ENCODE measurements around the gene SYT2.

SYT2 gene

GRCh38 chr1:202689493-202690342 lies 20.5 kb downstream of the SYT2 start:
- H3K4me3 Mint-ChIP-seq, result no peak overlapping the region
- peaks cover 2% of the 10 kb centered on the region for H3K36me3 Mint-ChIP-seq
- H3K4me1 Mint-ChIP-seq (ENCODE audit: low read depth), result no peaks in the 10 kb centered on the region
- peaks cover 16% of the 10 kb centered on the region for H3K27me3 Mint-ChIP-seq
- H3K9me3 Mint-ChIP-seq (ENCODE audit: low read depth), result peaks cover 5% of the 10 kb centered on the region
- H3K27ac Mint-ChIP-seq, result no peak overlapping the region

GRCh38 chr1:202689082-202689481 lies 21.2 kb downstream of the SYT2 start:
- no peak overlapping the region for H3K27ac Mint-ChIP-seq
- no peaks in the 10 kb centered on the region for H3K4me1 Mint-ChIP-seq (ENCODE audit: low read depth)
- peaks cover 15% of the 10 kb centered on the region for H3K27me3 Mint-ChIP-seq
- no peak overlapping the region for H3K4me3 Mint-ChIP-seq
- H3K36me3 Mint-ChIP-seq, result peaks cover 2% of the 10 kb centered on the region
- H3K9me3 Mint-ChIP-seq (ENCODE audit: low read depth), result peaks cover 5% of the 10 kb centered on the region

- peaks cover 5% of the 10 kb centered on the region for H3K9me3 Mint-ChIP-seq (ENCODE audit: low read depth)
- peaks cover 2% of the 10 kb centered on the region for H3K36me3 Mint-ChIP-seq
- H3K27ac Mint-ChIP-seq, result no peak overlapping the region
- H3K27me3 Mint-ChIP-seq, result peaks cover 11% of the 10 kb centered on the region
- no peak overlapping the region for H3K4me3 Mint-ChIP-seq
- no peaks in the 10 kb centered on the region for H3K4me1 Mint-ChIP-seq (ENCODE audit: low read depth)
Measured at GRCh38 chr1:202688401-202688800, 21.9 kb downstream of the SYT2 start.

- no peaks in the 10 kb centered on the region for H3K4me1 Mint-ChIP-seq (ENCODE audit: low read depth)
- no peak overlapping the region for H3K27ac Mint-ChIP-seq
- no peaks in the 10 kb centered on the region for H3K9me3 Mint-ChIP-seq (ENCODE audit: low read depth)
- peaks cover 7% of the 10 kb centered on the region for H3K27me3 Mint-ChIP-seq
- no peaks in the 10 kb centered on the region for H3K36me3 Mint-ChIP-seq
- H3K4me3 Mint-ChIP-seq, result no peak overlapping the region
Measured at GRCh38 chr1:202687798-202688197, 22.5 kb downstream of the SYT2 start.

DNA sequence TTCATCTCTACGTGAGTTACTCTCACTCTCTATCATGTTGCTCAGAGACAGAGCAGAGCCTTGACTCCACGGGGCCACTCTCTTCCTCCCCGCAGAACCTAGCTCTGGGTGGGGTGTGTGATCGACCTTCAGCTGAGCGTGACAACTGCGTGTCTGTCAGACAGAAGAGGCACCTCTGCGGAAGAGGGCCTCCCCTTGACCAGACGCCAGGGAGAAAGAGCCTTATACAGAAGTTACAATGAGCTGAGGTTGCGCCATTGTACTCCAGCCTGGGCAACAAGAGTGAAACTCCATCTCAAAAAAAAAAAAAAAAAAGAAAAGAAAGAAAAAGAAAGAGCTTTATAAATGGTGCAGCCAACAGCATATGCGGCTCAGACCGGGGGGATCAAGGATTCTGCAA lies 22.9 kb downstream of the SYT2 start:
- no peaks in the 10 kb centered on the region for H3K9me3 Mint-ChIP-seq (ENCODE audit: low read depth)
- peaks cover 7% of the 10 kb centered on the region for H3K27me3 Mint-ChIP-seq
- no peaks in the 10 kb centered on the region for H3K4me1 Mint-ChIP-seq (ENCODE audit: low read depth)
- no peak overlapping the region for H3K27ac Mint-ChIP-seq
- H3K36me3 Mint-ChIP-seq, result no peaks in the 10 kb centered on the region
- H3K4me3 Mint-ChIP-seq, result no peak overlapping the region

DNA sequence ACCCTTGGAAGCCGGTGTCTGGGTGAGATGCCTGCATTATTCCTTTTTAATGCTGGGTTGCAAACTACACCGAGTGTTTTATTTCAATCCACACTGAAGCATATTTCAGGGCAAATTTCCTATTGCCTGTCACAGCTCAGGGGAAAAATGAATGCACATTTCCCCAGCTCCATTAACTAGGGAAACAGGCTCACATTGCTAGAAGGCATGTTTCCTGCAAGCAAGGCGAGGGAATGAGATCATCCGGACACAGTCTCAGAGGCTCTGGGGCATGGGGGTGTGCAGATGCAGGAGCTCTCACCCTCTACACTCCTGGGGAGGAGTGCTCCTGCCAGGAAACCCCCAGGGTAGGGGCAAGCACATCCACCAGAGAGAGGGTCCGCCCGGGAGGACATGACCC lies 24.6 kb downstream of the SYT2 start:
- H3K27ac Mint-ChIP-seq, result no peak overlapping the region
- H3K4me1 Mint-ChIP-seq (ENCODE audit: low read depth), result no peaks in the 10 kb centered on the region
- no peaks in the 10 kb centered on the region for H3K9me3 Mint-ChIP-seq (ENCODE audit: low read depth)
- H3K27me3 Mint-ChIP-seq, result peaks cover 7% of the 10 kb centered on the region
- H3K36me3 Mint-ChIP-seq, result no peaks in the 10 kb centered on the region
- H3K4me3 Mint-ChIP-seq, result no peak overlapping the region

DNA sequence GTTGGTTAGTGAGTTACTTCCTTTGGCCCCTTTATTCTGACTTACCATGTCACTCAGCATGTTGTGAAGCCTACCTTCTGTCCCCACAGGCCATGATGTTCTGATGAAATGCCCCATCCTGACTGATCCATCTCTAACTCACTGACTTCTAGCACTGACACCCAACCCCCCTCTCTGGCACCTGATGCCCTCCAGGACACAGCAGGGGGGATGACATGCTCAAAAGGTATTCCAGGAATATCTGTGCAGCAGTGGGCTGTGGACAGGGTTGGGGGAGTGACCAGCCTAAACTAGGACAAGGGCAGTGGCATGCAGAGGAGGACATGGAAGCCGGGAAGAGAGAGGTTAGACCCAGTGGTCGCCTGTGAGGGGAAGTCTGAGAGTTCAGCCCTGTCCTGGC lies 25.5 kb downstream of the SYT2 start:
- no peaks in the 10 kb centered on the region for H3K4me1 Mint-ChIP-seq (ENCODE audit: low read depth)
- H3K9me3 Mint-ChIP-seq (ENCODE audit: low read depth), result no peaks in the 10 kb centered on the region
- H3K36me3 Mint-ChIP-seq, result peaks cover 2% of the 10 kb centered on the region
- H3K4me3 Mint-ChIP-seq, result no peak overlapping the region
- H3K27me3 Mint-ChIP-seq, result peaks cover 10% of the 10 kb centered on the region
- H3K27ac Mint-ChIP-seq, result no peak overlapping the region

DNA sequence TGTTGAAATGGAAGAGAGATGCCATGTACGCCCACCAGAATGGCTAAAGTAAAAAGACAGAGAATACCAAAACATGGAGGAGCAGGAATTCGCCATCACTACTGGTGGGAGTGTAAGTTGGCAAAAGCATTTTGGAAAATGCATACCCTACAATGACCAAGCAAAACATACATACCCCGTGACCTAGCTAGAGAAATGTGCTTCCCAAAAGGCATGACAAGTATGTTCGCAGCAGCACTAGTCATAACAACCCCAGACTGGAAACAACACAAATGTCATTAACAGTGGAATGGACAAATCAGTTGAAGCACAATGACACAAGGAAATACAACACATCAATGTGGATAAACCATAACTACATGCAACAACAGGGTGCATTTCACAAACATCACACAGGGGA lies 27.2 kb downstream of the SYT2 start:
- Mint-ChIP-seq H3K4me1 (ENCODE audit: low read depth) (no peaks in the 10 kb centered on the region), H3K27me3 (peaks cover 22% of the 10 kb centered on the region), H3K9me3 (ENCODE audit: low read depth) (no peaks in the 10 kb centered on the region), H3K27ac (no peak overlapping the region), H3K36me3 (peaks cover 9% of the 10 kb centered on the region), H3K4me3 (no peak overlapping the region)

DNA sequence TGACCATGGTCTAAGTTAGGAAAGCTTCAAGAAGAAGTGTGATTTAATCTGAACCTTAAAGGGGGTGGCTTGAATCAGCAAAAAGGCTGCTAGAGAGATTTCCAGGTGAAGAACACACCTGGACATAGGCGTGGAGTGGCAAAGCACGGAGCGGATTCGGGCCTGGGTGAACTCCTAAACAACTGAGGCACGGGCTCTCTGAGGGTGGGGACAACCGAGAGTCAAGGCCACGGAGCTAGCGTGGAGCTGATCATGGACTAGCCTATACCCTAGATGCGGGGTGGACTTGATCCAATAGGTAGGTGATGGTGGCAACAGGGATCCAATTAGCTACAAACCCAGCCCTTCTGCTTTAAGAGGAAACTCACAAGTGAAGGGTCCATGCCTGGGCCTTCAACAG lies 27.8 kb downstream of the SYT2 start:
- no peaks in the 10 kb centered on the region for H3K9me3 Mint-ChIP-seq (ENCODE audit: low read depth)
- H3K27me3 Mint-ChIP-seq, result peaks cover 22% of the 10 kb centered on the region

GRCh38 chr1:202681736-202682420 lies 28.4 kb downstream of the SYT2 start:
- peaks cover 9% of the 10 kb centered on the region for H3K36me3 Mint-ChIP-seq
- no peaks in the 10 kb centered on the region for H3K4me1 Mint-ChIP-seq (ENCODE audit: low read depth)
- no peak overlapping the region for H3K27ac Mint-ChIP-seq
- H3K4me3 Mint-ChIP-seq, result no peak overlapping the region
- peaks cover 6% of the 10 kb centered on the region for H3K9me3 Mint-ChIP-seq (ENCODE audit: low read depth)
- peaks cover 20% of the 10 kb centered on the region for H3K27me3 Mint-ChIP-seq

More for the DNA sequence above, 27.8 kb downstream of the SYT2 start:
- no peak overlapping the region for H3K27ac Mint-ChIP-seq
- H3K4me3 Mint-ChIP-seq, result no peak overlapping the region
- no peaks in the 10 kb centered on the region for H3K4me1 Mint-ChIP-seq (ENCODE audit: low read depth)
- H3K36me3 Mint-ChIP-seq, result peaks cover 9% of the 10 kb centered on the region

DNA sequence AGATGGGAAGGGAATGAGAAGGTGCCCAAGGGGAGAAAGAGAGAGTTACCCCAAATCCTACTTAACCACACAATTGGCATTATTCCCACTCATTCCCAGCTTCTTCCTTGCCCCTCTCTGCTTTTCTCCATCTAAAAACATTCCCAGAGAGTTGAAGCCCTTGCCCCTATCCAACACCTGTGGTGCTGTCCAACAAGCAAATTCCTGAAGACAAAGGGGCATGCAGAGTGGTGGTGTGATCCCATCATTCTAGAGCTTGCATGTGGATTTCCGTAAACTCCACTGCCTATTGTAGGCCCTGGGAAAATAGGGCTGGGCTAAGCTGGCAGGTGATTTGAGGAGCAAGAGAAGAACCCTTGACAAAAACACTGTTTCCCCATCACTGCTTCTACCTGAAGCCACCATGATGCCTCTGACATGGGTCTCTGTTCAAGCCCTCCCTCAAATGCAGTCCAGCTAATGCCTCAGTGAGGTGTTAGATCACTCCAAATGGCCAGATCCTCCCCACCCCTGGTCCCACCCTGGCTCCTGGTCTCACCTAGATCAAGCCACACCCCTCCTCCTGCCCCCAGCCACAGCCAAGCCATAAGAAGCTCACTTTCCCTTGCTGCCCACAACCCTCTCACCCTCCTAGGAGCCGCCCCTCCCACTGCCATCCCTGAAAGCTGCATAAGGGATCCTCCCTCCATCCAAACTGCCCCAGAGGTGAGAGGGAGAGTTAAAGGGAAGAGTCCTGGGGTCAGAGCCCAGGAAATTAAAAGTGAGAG lies 29.5 kb downstream of the SYT2 start:
- H3K36me3 Mint-ChIP-seq, result peaks cover 9% of the 10 kb centered on the region
- no peak overlapping the region for H3K4me3 Mint-ChIP-seq
- H3K9me3 Mint-ChIP-seq (ENCODE audit: low read depth), result peaks cover 6% of the 10 kb centered on the region
- no peaks in the 10 kb centered on the region for H3K4me1 Mint-ChIP-seq (ENCODE audit: low read depth)
- H3K27ac Mint-ChIP-seq, result no peak overlapping the region
- peaks cover 19% of the 10 kb centered on the region for H3K27me3 Mint-ChIP-seq

DNA sequence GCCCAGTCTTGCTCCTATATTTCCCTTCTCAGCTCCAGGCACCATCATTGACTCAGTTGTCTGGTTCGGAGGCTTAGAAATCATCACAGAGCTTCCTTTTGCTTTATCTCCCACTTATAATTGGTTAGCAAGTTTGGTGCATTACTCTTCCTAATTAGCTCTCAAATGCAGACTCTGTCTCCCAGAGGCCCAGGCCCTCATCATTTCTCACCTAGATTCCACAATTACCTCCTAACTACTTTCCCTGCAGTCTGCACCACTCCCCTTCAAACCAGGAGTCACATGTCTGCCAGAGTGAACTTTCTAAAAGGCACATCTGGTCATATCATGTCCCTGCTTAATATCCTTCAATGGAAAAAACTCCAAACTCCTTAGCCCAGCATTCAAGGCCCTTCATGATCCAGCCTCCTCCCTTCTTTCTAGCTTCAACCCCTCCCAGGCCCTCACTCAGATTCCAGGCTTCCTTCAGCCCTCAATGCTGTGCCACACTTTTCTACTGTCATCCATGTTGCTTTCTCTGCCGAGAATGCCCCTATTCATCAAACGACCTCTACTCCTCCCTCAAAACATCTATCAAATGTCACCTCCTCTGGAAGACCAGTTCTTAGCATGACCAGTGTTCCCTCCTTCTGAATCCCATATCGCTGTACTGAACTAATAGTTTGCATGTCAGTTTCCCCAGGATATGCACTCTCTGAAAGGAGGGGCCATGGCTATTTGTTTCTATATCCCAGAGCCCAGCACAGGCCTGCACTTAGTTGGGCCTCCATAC lies 30.7 kb downstream of the SYT2 start:
- H3K9me3 Mint-ChIP-seq (ENCODE audit: low read depth), result peaks cover 6% of the 10 kb centered on the region
- H3K36me3 Mint-ChIP-seq, result peaks cover 9% of the 10 kb centered on the region
- H3K4me3 Mint-ChIP-seq, result no peak overlapping the region
- no peaks in the 10 kb centered on the region for H3K4me1 Mint-ChIP-seq (ENCODE audit: low read depth)
- H3K27ac Mint-ChIP-seq, result no peak overlapping the region
- peaks cover 21% of the 10 kb centered on the region for H3K27me3 Mint-ChIP-seq

DNA sequence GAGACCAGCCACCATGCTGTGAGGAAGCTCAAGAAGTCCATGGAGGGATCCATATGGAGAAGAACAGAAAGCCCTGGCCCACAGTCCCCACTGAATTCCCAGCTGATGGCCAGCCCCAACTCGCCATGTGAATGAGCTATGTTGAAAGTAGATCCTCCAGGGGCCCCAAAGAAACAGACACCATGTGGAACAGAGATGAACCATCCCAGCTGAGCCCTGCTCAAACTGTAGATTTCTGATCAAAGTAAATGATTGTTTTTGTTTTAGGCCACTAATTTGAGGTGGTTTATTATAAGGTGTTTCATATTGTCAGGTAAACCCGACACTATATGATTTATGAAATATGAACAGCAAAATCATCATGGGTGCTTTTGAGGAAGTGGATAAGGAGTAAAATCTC lies 32.8 kb downstream of the SYT2 start:
- Mint-ChIP-seq H3K36me3 (peaks cover 9% of the 10 kb centered on the region), H3K9me3 (ENCODE audit: low read depth) (peaks cover 6% of the 10 kb centered on the region), H3K27ac (no peak overlapping the region), H3K4me3 (no peak overlapping the region), H3K27me3 (peaks cover 21% of the 10 kb centered on the region), H3K4me1 (ENCODE audit: low read depth) (no peaks in the 10 kb centered on the region)

GRCh38 chr1:202673531-202673930 lies 36.7 kb downstream of the SYT2 start:
- peaks cover 7% of the 10 kb centered on the region for H3K27me3 Mint-ChIP-seq
- H3K4me1 Mint-ChIP-seq (ENCODE audit: low read depth), result no peaks in the 10 kb centered on the region
- peaks cover 6% of the 10 kb centered on the region for H3K9me3 Mint-ChIP-seq (ENCODE audit: low read depth)
- no peak overlapping the region for H3K4me3 Mint-ChIP-seq
- H3K36me3 Mint-ChIP-seq, result no peaks in the 10 kb centered on the region
- H3K27ac Mint-ChIP-seq, result no peak overlapping the region

All from activated naive CD8-positive, alpha-beta T cell (primary cell).